IMR-90 (cell line): Measurements from ENCODE around the gene LIMCH1. TPM values are rescaled to one million over a fixed set of nuclear protein-coding genes. Genes with fewer than 3 reads are reported as not detected.

Experiments used
- ATAC-seq: fragments of 200-7000 bp; cut with Tn5 transposase; 2 replicates; pipeline ENCODE4 v1.9.1; 2020; ENCODE audit warnings: low read depth, mild to moderate bottlenecking, moderate library complexity
- BruUV-seq: library from RNA; stranded (reverse); fragments of 400-500 nt; replicated peaks from 2 replicates; lab custom pipeline; 2021; lab: Mats Ljungman, UMichigan
- CTCF ChIA-PET: fragments of 300-600 bp; formaldehyde crosslinking; extraction: SDS; loops from one replicate; lab custom pipeline; 2021; ENCODE audit warnings: antibody characterized with exemption; lab: Yijun Ruan, JAX
- POLR2A ChIA-PET: fragments of 300-600 bp; sonication (Branson Sonifier 250); formaldehyde crosslinking; loops from one replicate; lab custom pipeline; 2022; ENCODE audit warnings: antibody characterized with exemption; ENCODE audit not compliant: unreplicated experiment; lab: Charles Lee
- DNase-seq: peaks from one replicate; pipeline ENCODE4 v3.0.0; 2013
- H2AFZ ChIP-seq: replicated peaks from 2 replicates; pipeline ENCODE3; 2013; ENCODE audit warnings: low read length, mild to moderate bottlenecking; ENCODE audit not compliant: poor library complexity
- H2AK5ac ChIP-seq: 2 replicates; pipeline ENCODE4 v1.6.1; 2013; ENCODE audit warnings: low read depth, low read length, inconsistent platforms
- H2AK9ac ChIP-seq: replicated peaks from 2 replicates; pipeline ENCODE3; 2013; ENCODE audit warnings: mild to moderate bottlenecking, low read depth, low read length, moderate library complexity; ENCODE audit not compliant: poor library complexity
- H2BK120ac ChIP-seq: 2 replicates; pipeline ENCODE4 v1.6.1; 2013; ENCODE audit warnings: low read depth, low read length, inconsistent platforms
- H2BK15ac ChIP-seq: 3 replicates; pipeline ENCODE4 v1.6.1; 2013; ENCODE audit warnings: low read depth, low read length, inconsistent platforms
- H2BK20ac ChIP-seq: 2 replicates; pipeline ENCODE4 v1.6.1; 2013; ENCODE audit warnings: low read depth, mild to moderate bottlenecking, inconsistent platforms, low read length, moderate library complexity
- H2BK5ac ChIP-seq: 2 replicates; pipeline ENCODE4 v1.6.1; 2013; ENCODE audit warnings: mild to moderate bottlenecking, low read depth, low read length, inconsistent platforms; ENCODE audit not compliant: poor library complexity, severe bottlenecking
- H3K14ac ChIP-seq: replicated peaks from 2 replicates; pipeline ENCODE4 v1.6.1; 2013; ENCODE audit warnings: low read depth, low read length, inconsistent platforms
- H3K18ac ChIP-seq: 2 replicates; pipeline ENCODE4 v1.6.1; 2013; ENCODE audit warnings: low read depth, low read length, control low read depth
- H3K23ac ChIP-seq: 2 replicates; pipeline ENCODE4 v1.6.1; 2013; ENCODE audit warnings: low read depth, low read length, inconsistent platforms
- H3K27ac ChIP-seq: 2 replicates; pipeline ENCODE4 v1.5.1; 2013; ENCODE audit warnings: mild to moderate bottlenecking, control low read depth, low read length; ENCODE audit not compliant: insufficient read depth
- H3K27me3 ChIP-seq: 2 replicates; pipeline ENCODE4 v1.6.1; 2013; ENCODE audit warnings: low read length; ENCODE audit not compliant: control insufficient read depth, insufficient read depth
- H3K36me3 ChIP-seq: 2 replicates; pipeline ENCODE4 v1.6.1; 2013; ENCODE audit warnings: low read length, mixed read lengths; ENCODE audit not compliant: control insufficient read depth, insufficient read depth
- H3K4ac ChIP-seq: 2 replicates; pipeline ENCODE4 v1.6.1; 2013; ENCODE audit warnings: low read depth, low read length, inconsistent platforms
- H3K4me1 ChIP-seq: 2 replicates; pipeline ENCODE4 v1.6.1; 2013; ENCODE audit warnings: low read length, mixed read lengths; ENCODE audit not compliant: control insufficient read depth, insufficient read depth
- H3K4me2 ChIP-seq: 2 replicates; pipeline ENCODE4 v1.6.1; 2013; ENCODE audit warnings: low read depth, mild to moderate bottlenecking, control low read depth, low read length, moderate library complexity
- H3K4me3 ChIP-seq: 2 replicates; pipeline ENCODE4 v1.5.1; 2013; ENCODE audit warnings: low read depth, mild to moderate bottlenecking, control low read depth, low read length, moderate library complexity; ENCODE audit not compliant: insufficient read depth
- H3K56ac ChIP-seq: 2 replicates; pipeline ENCODE4 v1.6.1; 2013; ENCODE audit warnings: low read length, inconsistent platforms; ENCODE audit not compliant: insufficient read depth; ENCODE audit errors: extremely low read depth
- H3K79me1 ChIP-seq, 2 experiments: 2 replicates each; pipeline ENCODE4 v1.6.1; 2013; ENCODE audit warnings: low read length in 2 of 2, inconsistent platforms in 1 of 2, low read depth in 1 of 2
- H3K9ac ChIP-seq: 2 replicates; pipeline ENCODE4 v1.6.1; 2013; ENCODE audit warnings: low read depth, low read length, control low read depth
- H3K9me1 ChIP-seq: 2 replicates; pipeline ENCODE4 v1.6.1; 2013; ENCODE audit warnings: low read length, inconsistent platforms; ENCODE audit not compliant: insufficient read depth
- H3K9me3 ChIP-seq: 2 replicates; pipeline ENCODE4 v1.6.1; 2013; ENCODE audit warnings: low read length; ENCODE audit not compliant: control insufficient read depth, insufficient read depth
- H4K20me1 ChIP-seq: 2 replicates; pipeline ENCODE4 v1.6.1; 2013; ENCODE audit warnings: low read length, inconsistent platforms; ENCODE audit not compliant: insufficient read depth
- H4K5ac ChIP-seq: 2 replicates; pipeline ENCODE4 v1.6.1; 2013; ENCODE audit warnings: mild to moderate bottlenecking, low read depth, low read length, control low read depth
- H4K8ac ChIP-seq, 2 experiments: 2 replicates each; pipeline ENCODE4 v1.6.1; 2013; ENCODE audit warnings: low read depth in 2 of 2, low read length in 2 of 2, control low read depth in 1 of 2, inconsistent platforms in 1 of 2
- H4K91ac ChIP-seq: 2 replicates; pipeline ENCODE4 v1.6.1; 2013; ENCODE audit warnings: low read depth, low read length, inconsistent platforms; ENCODE audit not compliant: insufficient read depth
- BHLHE40 ChIP-seq: fragments of 150-350 bp; IDR thresholded peaks from 2 replicates; pipeline ENCODE4 v1.6.1; 2016; ENCODE audit warnings: mild to moderate bottlenecking, low read depth, low read length
- FOS ChIP-seq: fragments of 150-350 bp; IDR thresholded peaks from 2 replicates; pipeline ENCODE4 v1.6.1; 2016; ENCODE audit warnings: low read depth, low read length
- MAFK ChIP-seq: IDR thresholded peaks from 2 replicates; pipeline ENCODE4 v1.6.1; 2012; ENCODE audit warnings: low read depth, low read length, improper control_type of control experiment
- MAZ ChIP-seq: IDR thresholded peaks from 2 replicates; pipeline ENCODE4 v1.6.1; 2012; ENCODE audit warnings: low read depth, mild to moderate bottlenecking, low read length, improper control_type of control experiment, moderate library complexity, borderline replicate concordance
- MXI1 ChIP-seq: IDR thresholded peaks from 2 replicates; pipeline ENCODE4 v1.6.1; 2012; ENCODE audit warnings: low read depth, mild to moderate bottlenecking, low read length, moderate library complexity, borderline replicate concordance
- NFE2L2 ChIP-seq: fragments of 150-350 bp; IDR thresholded peaks from 2 replicates; pipeline ENCODE4 v1.6.1; 2016; ENCODE audit warnings: low read depth, mild to moderate bottlenecking, low read length
- POLR2A ChIP-seq: IDR thresholded peaks from 2 replicates; pipeline ENCODE4 v1.6.1; 2012; ENCODE audit warnings: mild to moderate bottlenecking, low read depth, low read length
- RAD21 ChIP-seq: IDR thresholded peaks from 2 replicates; pipeline ENCODE4 v1.6.1; 2012; ENCODE audit warnings: low read length, improper control_type of control experiment
- RFX5 ChIP-seq: IDR thresholded peaks from 2 replicates; pipeline ENCODE4 v1.8.0; 2012; ENCODE audit warnings: low read depth, mild to moderate bottlenecking, low read length, moderate library complexity
- WGBS, 2 experiments: methylation state at CpG; one replicate each; pipeline versions ENCODE4 v1.1.5 to v1.1.7; 2013; ENCODE audit warnings: missing lambda C conversion rate in 2 of 2; ENCODE audit not compliant: insufficient read length in 1 of 2; ENCODE audit errors: extremely low coverage in 2 of 2; 5-methylcytosine and 5-hydroxymethylcytosine counted together
- dilution Hi-C: fragments of 300-500 bp; cut with HindIII; formaldehyde crosslinking; loops from one replicate; pipeline ENCODE4 v1.14.3; 2018; ENCODE audit warnings: low sequenced_read_pairs; ENCODE audit not compliant: unreplicated experiment
- in situ Hi-C: fragments of 300-500 bp; cut with MboI; formaldehyde crosslinking; loops from 3 replicates; pipeline ENCODE4 v1.14.3; 2019; ENCODE audit warnings: low sequenced_read_pairs, inconsistent platforms, mixed read lengths
- intact Hi-C: fragments of 100-400 bp; cut with micrococcal nuclease; formaldehyde crosslinking; loops from 2 replicates; pipeline ENCODE4 v1.10.0; 2022
- polyA plus RNA-seq, 3 experiments: library from polyadenylated mRNA; depleted of rRNA; stranded (reverse); fragments of >200 nt; gene quantifications; 2 replicates each; pipeline ENCODE4 v1.2.3, GENCODE V29; 2012; ENCODE audit warnings: low replicate concordance in 1 of 3
- total RNA-seq: library from RNA; depleted of rRNA; stranded (reverse); fragments of >200 nt; gene quantifications from 2 replicates; pipeline ENCODE4 v1.2.3, GENCODE V29; 2012
- TF ChIP-seq, protein P1 (sequence below): fragments of 150-350 bp; IDR thresholded peaks from 2 replicates; pipeline ENCODE4 v1.6.1; 2016; ENCODE audit warnings: low read depth, mild to moderate bottlenecking, low read length, moderate library complexity, borderline replicate concordance
- TF ChIP-seq, protein P2 (sequence below): conservative IDR thresholded peaks from 2 replicates; pipeline ENCODE4 v1.5.1; 2012; ENCODE audit warnings: mild to moderate bottlenecking, low read depth, low read length, improper control_type of control experiment
- TF ChIP-seq, protein P3 (sequence below): fragments of 150-350 bp; IDR thresholded peaks from 2 replicates; pipeline ENCODE4 v1.6.1; 2017; ENCODE audit warnings: mild to moderate bottlenecking, antibody characterized with exemption, low read length, low read depth

Gene LIMCH1
- total and polyA plus RNA-seq, 2 of the 4 experiments (the other 2 are of a cell fraction) = 0.89 to 2.9 TPM

DNA sequence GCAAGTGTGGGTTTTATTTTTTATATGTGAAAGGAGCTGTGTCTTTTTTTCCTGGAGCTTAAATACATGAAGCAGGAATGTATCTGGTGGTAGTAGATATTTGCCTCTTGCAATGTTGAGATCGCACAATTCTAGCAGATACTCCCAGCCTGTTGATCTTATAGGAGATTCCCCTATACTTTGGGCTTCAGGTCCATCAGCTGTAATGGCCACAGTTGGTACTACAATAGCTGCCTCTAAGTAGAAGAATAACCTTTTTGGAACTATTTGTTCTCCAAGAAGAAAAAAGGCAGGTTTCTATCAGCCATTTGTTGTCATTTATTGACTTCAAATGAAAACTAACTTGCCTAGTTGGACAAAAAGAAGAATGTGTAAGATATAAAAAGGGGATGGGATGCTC lies 37.7 kb downstream of the LIMCH1 start:
- Histone ChIP-seq H3K9me1 (no peaks in the 10 kb centered on the region), H2BK20ac (no peak overlapping the region), H3K4me1 (no peaks in the 10 kb centered on the region), H3K4ac (no peak overlapping the region), H3K9me3 (no peaks in the 10 kb centered on the region), H2AK5ac (no peak overlapping the region), H4K20me1 (no peaks in the 10 kb centered on the region), H3K27ac (no peak overlapping the region), H2AK9ac (no peak overlapping the region), H2BK120ac (no peak overlapping the region), H3K27me3 (no peaks in the 10 kb centered on the region; the same call in 1 of the 2 replicates), H3K14ac (no peak overlapping the region), H3K4me3 (no peak overlapping the region), H2AFZ (no peak overlapping the region), H3K4me2 (no peak overlapping the region), H3K56ac (no peak overlapping the region), H3K79me1 (no peaks in the 10 kb centered on the region), H4K8ac (no peak overlapping the region), H4K91ac (no peak overlapping the region), H2BK5ac (no peak overlapping the region), H3K9ac (no peak overlapping the region), H3K23ac (no peak overlapping the region), H3K36me3 (no peaks in the 10 kb centered on the region), H4K5ac (no peak overlapping the region), H2BK15ac (no peak overlapping the region), H3K18ac (no peak overlapping the region)
- ChIA-PET CTCF (interaction anchor here (0.6 kb wide), 2 partner anchors 13 to 107 kb away, joined by 3 read pairs; no protein-coding TSS in a partner anchor), POLR2A (no interaction called here)
- TF ChIP-seq, protein P1, sequence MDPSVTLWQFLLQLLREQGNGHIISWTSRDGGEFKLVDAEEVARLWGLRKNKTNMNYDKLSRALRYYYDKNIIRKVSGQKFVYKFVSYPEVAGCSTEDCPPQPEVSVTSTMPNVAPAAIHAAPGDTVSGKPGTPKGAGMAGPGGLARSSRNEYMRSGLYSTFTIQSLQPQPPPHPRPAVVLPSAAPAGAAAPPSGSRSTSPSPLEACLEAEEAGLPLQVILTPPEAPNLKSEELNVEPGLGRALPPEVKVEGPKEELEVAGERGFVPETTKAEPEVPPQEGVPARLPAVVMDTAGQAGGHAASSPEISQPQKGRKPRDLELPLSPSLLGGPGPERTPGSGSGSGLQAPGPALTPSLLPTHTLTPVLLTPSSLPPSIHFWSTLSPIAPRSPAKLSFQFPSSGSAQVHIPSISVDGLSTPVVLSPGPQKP = no peak
- no peak for TF ChIP-seq RAD21
- no peak for TF ChIP-seq POLR2A
- no peak for TF ChIP-seq MAFK
- TF ChIP-seq, protein P2, sequence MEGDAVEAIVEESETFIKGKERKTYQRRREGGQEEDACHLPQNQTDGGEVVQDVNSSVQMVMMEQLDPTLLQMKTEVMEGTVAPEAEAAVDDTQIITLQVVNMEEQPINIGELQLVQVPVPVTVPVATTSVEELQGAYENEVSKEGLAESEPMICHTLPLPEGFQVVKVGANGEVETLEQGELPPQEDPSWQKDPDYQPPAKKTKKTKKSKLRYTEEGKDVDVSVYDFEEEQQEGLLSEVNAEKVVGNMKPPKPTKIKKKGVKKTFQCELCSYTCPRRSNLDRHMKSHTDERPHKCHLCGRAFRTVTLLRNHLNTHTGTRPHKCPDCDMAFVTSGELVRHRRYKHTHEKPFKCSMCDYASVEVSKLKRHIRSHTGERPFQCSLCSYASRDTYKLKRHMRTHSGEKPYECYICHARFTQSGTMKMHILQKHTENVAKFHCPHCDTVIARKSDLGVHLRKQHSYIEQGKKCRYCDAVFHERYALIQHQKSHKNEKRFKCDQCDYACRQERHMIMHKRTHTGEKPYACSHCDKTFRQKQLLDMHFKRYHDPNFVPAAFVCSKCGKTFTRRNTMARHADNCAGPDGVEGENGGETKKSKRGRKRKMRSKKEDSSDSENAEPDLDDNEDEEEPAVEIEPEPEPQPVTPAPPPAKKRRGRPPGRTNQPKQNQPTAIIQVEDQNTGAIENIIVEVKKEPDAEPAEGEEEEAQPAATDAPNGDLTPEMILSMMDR = no peak
- TF ChIP-seq, protein P3, sequence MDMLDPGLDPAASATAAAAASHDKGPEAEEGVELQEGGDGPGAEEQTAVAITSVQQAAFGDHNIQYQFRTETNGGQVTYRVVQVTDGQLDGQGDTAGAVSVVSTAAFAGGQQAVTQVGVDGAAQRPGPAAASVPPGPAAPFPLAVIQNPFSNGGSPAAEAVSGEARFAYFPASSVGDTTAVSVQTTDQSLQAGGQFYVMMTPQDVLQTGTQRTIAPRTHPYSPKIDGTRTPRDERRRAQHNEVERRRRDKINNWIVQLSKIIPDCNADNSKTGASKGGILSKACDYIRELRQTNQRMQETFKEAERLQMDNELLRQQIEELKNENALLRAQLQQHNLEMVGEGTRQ = no peak
- TF ChIP-seq MXI1 = no peak
- TF ChIP-seq FOS = no peak
- TF ChIP-seq BHLHE40 = no peak
- TF ChIP-seq RFX5 = no peak
- TF ChIP-seq MAZ = no peak
- TF ChIP-seq NFE2L2 = no peak
- DNase-seq (no peak), ATAC-seq (no peak)
- dilution Hi-C loops = no loop called here
- BruUV-seq = no TSS peak
- intact Hi-C loops = no loop called here
- WGBS, 2 experiments = no CpG with 5 or more reads among the region's 1 CpG
- in situ Hi-C loops = no loop called here
